HepG2 (cell line): ENCODE data around the gene GALR1. TPM values are rescaled to one million over a fixed set of nuclear protein-coding genes. Genes with fewer than 3 reads are reported as not detected.

ENCODE experiments used
- ATAC-seq: fragments of 200-7000 bp; cut with Tn5 transposase; 3 replicates; pipeline ENCODE4 v1.9.1; 2020; ENCODE audit warnings: mild to moderate bottlenecking, moderate library complexity
- BruUV-seq: library from RNA; stranded (reverse); fragments of 400-500 nt; replicated peaks from 2 replicates; lab custom pipeline; 2021; lab: Mats Ljungman, UMichigan
- CTCF ChIA-PET: fragments of 300-600 bp; formaldehyde crosslinking; extraction: SDS; loops from one replicate; lab custom pipeline; 2021; ENCODE audit warnings: low total read pairs, inconsistent platforms, low intra/inter-chr PET ratio; lab: Yijun Ruan, JAX
- POLR2A ChIA-PET: fragments of 350-600 bp; sonication (Branson Sonifier 250); formaldehyde crosslinking; loops from one replicate; lab custom pipeline; 2020; ENCODE audit warnings: antibody characterized with exemption, inconsistent platforms; lab: Yijun Ruan, JAX
- DNase-seq: peaks from one replicate; pipeline ENCODE4 v3.0.0-alpha.2; 2015; ENCODE audit warnings: low spot score
- FAIRE-seq: peaks from 3 replicates; lab custom pipeline; 2011; peaks lifted over from hg19 to GRCh38; lab: Jason Lieb, UNC
- H2AFZ ChIP-seq: one replicate; pipeline ENCODE4 v1.6.1; 2011; ENCODE audit warnings: low read length, inconsistent platforms
- H3K27ac ChIP-seq: fragments of 300-600 bp; 3 replicates; pipeline ENCODE4 v1.8.0; 2011; ENCODE audit warnings: mixed run types, mild to moderate bottlenecking, mixed read lengths, low read length, inconsistent platforms; ENCODE audit not compliant: insufficient read depth; ENCODE audit errors: extremely low read length
- H3K27me3 ChIP-seq, 2 experiments: fragments of 200-600 bp in 1 of 2; 2 replicates in 1 of 2; 3 replicates in 1 of 2; pipeline versions ENCODE4 v1.6.0 to v1.8.0; 2011; ENCODE audit warnings: low read length in 2 of 2, mild to moderate bottlenecking in 2 of 2, moderate library complexity in 2 of 2, inconsistent platforms in 1 of 2; ENCODE audit not compliant: insufficient read depth in 2 of 2, control insufficient read depth in 1 of 2
- H3K36me3 ChIP-seq, 2 experiments: fragments of 200-600 bp in 1 of 2; replicated peaks in 1 of 2; 2 replicates in 1 of 2; 3 replicates in 1 of 2; pipeline versions ENCODE4 v1.5.1 to v1.8.0; 2011; ENCODE audit warnings: low read length in 2 of 2, inconsistent platforms in 1 of 2; ENCODE audit not compliant: insufficient read depth in 2 of 2, control insufficient read depth in 1 of 2
- H3K4me1 ChIP-seq: 2 replicates; pipeline ENCODE4 v1.5.1; 2012; ENCODE audit warnings: low read length, inconsistent platforms; ENCODE audit not compliant: insufficient read depth
- H3K4me2 ChIP-seq: 2 replicates; pipeline ENCODE4 v1.6.0; 2011; ENCODE audit warnings: low read depth, low read length, inconsistent platforms
- H3K4me3 ChIP-seq, 3 experiments: fragments of 200-600 bp in 1 of 3; sonication (generic), shearing (Covaris generic) in 1 of 3; replicated peaks in 1 of 3; 2 replicates each; pipeline ENCODE4 v1.5.1; 2011 to 2016; ENCODE audit warnings: low read length in 3 of 3, inconsistent platforms in 2 of 3, low read depth in 2 of 3, mild to moderate bottlenecking in 2 of 3, control low read depth in 1 of 3, mixed read lengths in 1 of 3; ENCODE audit not compliant: insufficient read depth in 1 of 3
- H3K79me2 ChIP-seq: one replicate; pipeline ENCODE4 v1.6.1; 2011; ENCODE audit warnings: low read length, inconsistent platforms; ENCODE audit not compliant: insufficient read depth
- H3K9ac ChIP-seq: 2 replicates; pipeline ENCODE4 v1.6.0; 2011; ENCODE audit warnings: mild to moderate bottlenecking, low read depth, low read length, inconsistent platforms; ENCODE audit not compliant: insufficient read depth
- H3K9me3 ChIP-seq: 2 replicates; pipeline ENCODE4 v1.5.1; 2012; ENCODE audit warnings: mild to moderate bottlenecking, low read length
- H4K20me1 ChIP-seq: 2 replicates; pipeline ENCODE4 v1.6.0; 2011; ENCODE audit warnings: inconsistent platforms, mild to moderate bottlenecking, low read length, moderate library complexity; ENCODE audit not compliant: insufficient read depth
- ARID2 ChIP-seq: sonication (generic); formaldehyde crosslinking; IDR thresholded peaks from 2 replicates; pipeline ENCODE4 v1.8.1; 2022; ENCODE audit warnings: mild to moderate bottlenecking, missing genetic modification reagents, borderline replicate concordance
- BATF2 ChIP-seq: sonication (generic); formaldehyde crosslinking; IDR thresholded peaks from 2 replicates; pipeline ENCODE4 v1.8.0; 2022; ENCODE audit warnings: mild to moderate bottlenecking, missing genetic modification reagents, moderate library complexity
- NONO ChIP-seq, 2 experiments: fragments of 450-650 bp in 1 of 2; sonication (generic) in 1 of 2; formaldehyde crosslinking in 1 of 2; IDR thresholded peaks in 1 of 2; conservative IDR thresholded peaks in 1 of 2; 2 replicates each; pipeline versions ENCODE4 v1.6.1 to v1.8.0; 2017 to 2022; ENCODE audit warnings: mild to moderate bottlenecking in 1 of 2, missing genetic modification reagents in 1 of 2, moderate library complexity in 1 of 2
- RFX3 ChIP-seq: IDR thresholded peaks from 2 replicates; pipeline ENCODE4 v1.6.1; 2016; ENCODE audit warnings: missing biosample characterization, missing genetic modification reagents
- SMARCE1 ChIP-seq: fragments of 450-650 bp; IDR thresholded peaks from 2 replicates; pipeline ENCODE4 v1.6.1; 2017; ENCODE audit warnings: borderline replicate concordance
- SMC3 ChIP-seq: IDR thresholded peaks from 2 replicates; pipeline ENCODE4 v1.6.1; 2011; ENCODE audit warnings: low read length, improper control_type of control experiment
- ZC3H13 ChIP-seq: sonication (generic); formaldehyde crosslinking; IDR thresholded peaks from 2 replicates; pipeline ENCODE4 v1.8.1; 2023; ENCODE audit warnings: mild to moderate bottlenecking, missing genetic modification reagents, moderate library complexity
- ZNF432 ChIP-seq: sonication (generic); formaldehyde crosslinking; IDR thresholded peaks from 2 replicates; pipeline ENCODE4 v1.5.0; 2020; ENCODE audit warnings: missing genetic modification reagents, mild to moderate bottlenecking, borderline replicate concordance
- ZNF652 ChIP-seq: IDR thresholded peaks from 2 replicates; pipeline ENCODE4 v1.6.1; 2016; ENCODE audit warnings: low read depth, borderline replicate concordance
- WGBS: methylation state at CpG from one replicate; pipeline ENCODE4 v1.1.6; 2017; ENCODE audit warnings: low lambda C conversion rate; 5-methylcytosine and 5-hydroxymethylcytosine counted together
- in situ Hi-C: cut with HindIII; loops from 2 replicates; pipeline ENCODE4 v1.10.0; 2017; ENCODE audit warnings: low pct_unique_long_range_greater_than_20kb; ENCODE audit not compliant: extremely low pct_ligation_motif_present
- intact Hi-C: fragments of 100-400 bp; cut with micrococcal nuclease; formaldehyde crosslinking; loops from one replicate; pipeline ENCODE4 v1.10.0; 2022; ENCODE audit not compliant: unreplicated experiment
- polyA plus RNA-seq, 8 experiments: library from polyadenylated mRNA; depleted of rRNA in 3 of 8; stranded (reverse) in 7 of 8; unstranded in 1 of 8; fragments of >200 nt; fragmentation: Illumina TruSeq in 4 of 8; extraction: Trizol in 4 of 8; gene quantifications; 2 replicates each; pipeline versions ENCODE4 v1.2.1 to v1.2.3, GENCODE V29; 2011 to 2016; ENCODE audit warnings: low read depth in 4 of 8, missing spikeins in 1 of 8, mixed read lengths in 1 of 8; ENCODE audit not compliant: insufficient read depth in 1 of 8
- total RNA-seq, 5 experiments: library from RNA; depleted of rRNA; stranded (reverse); fragments of >200 nt; fragmentation: Illumina TruSeq; extraction: Trizol; gene quantifications; 2 replicates each; pipeline ENCODE4 v1.2.3, GENCODE V29; 2016; ENCODE audit warnings: low read depth in 1 of 5

The GALR1 gene
- total and polyA plus RNA-seq, 2 of the 13 experiments (the other 11 are each of a cell fraction or from before 2014, with no cell fraction given), result not detected

GRCh38 chr18:77298172-77298571 is 48.5 kb downstream of the GALR1 start:
- BruUV-seq, result no TSS peak
- H3K4me3 ChIP-seq, result no peak overlapping the region
- in situ Hi-C loops, result no loop called here
- H3K79me2 ChIP-seq, result no peaks in the 10 kb centered on the region
- TF ChIP-seq BATF2, result no peak
- no peak for TF ChIP-seq ZC3H13
- no peak for TF ChIP-seq NONO (IDR thresholded peaks at IDR 0.05)
- no peak for TF ChIP-seq NONO (CRISPR knock-in tag; conservative IDR thresholded peaks at IDR 0.05)
- TF ChIP-seq, all 625 proteins: peak for 0
- H3K4me1 ChIP-seq, result no peaks in the 10 kb centered on the region
- no peak overlapping the region for H3K9ac ChIP-seq
- intact Hi-C loops, result no loop called here
- ChIA-PET POLR2A (no interaction called here), CTCF (no interaction called here)
- ATAC-seq (no peak), DNase-seq (no peak), FAIRE-seq (no peak)
- H3K4me2 ChIP-seq, result no peak overlapping the region
- WGBS, result 20% methylated on average over 6 of the region's 8 CpGs
- H4K20me1 ChIP-seq, result no peaks in the 10 kb centered on the region
- H3K27ac ChIP-seq, result no peak overlapping the region
- no peak overlapping the region for H2AFZ ChIP-seq
- H3K9me3 ChIP-seq, result no peaks in the 10 kb centered on the region
- H3K36me3 ChIP-seq, result no peaks in the 10 kb centered on the region
- peaks cover 0 to 12% of the 10 kb centered on the region in 2 experiments; a peak in 1 of 5 replicates for H3K27me3 ChIP-seq

- DNase-seq, result no peak
- H3K79me2 ChIP-seq, result no peaks in the 10 kb centered on the region
- no peaks in the 10 kb centered on the region for H3K36me3 ChIP-seq
- H3K4me1 ChIP-seq, result no peaks in the 10 kb centered on the region
- no peak overlapping the region for H3K4me2 ChIP-seq
- no peak for TF ChIP-seq SMC3
- no peak for TF ChIP-seq ZNF432 (CRISPR knock-in tag)
- no peak for TF ChIP-seq SMARCE1
- no peak for TF ChIP-seq ARID2 (CRISPR knock-in tag)
- TF ChIP-seq RFX3, result no peak
- no peak for TF ChIP-seq ZNF652 (CRISPR knock-in tag)
- TF ChIP-seq, all 625 proteins: peak for 0
- Histone ChIP-seq H3K9me3 (no peaks in the 10 kb centered on the region), H2AFZ (no peak overlapping the region), H3K27ac (no peak overlapping the region), H3K4me3 (no peak overlapping the region), H3K9ac (no peak overlapping the region), H4K20me1 (no peaks in the 10 kb centered on the region), H3K27me3 (peaks cover 0 to 12% of the 10 kb centered on the region in 2 experiments; a peak in 1 of 5 replicates)
- intact Hi-C loops, result no loop called here
- FAIRE-seq, result no peak
- no peak for ATAC-seq
- in situ Hi-C loops, result no loop called here
- WGBS, result 27% methylated on average over 4 of the region's 6 CpGs
- ChIA-PET POLR2A (no interaction called here), CTCF (no interaction called here)
- no TSS peak for BruUV-seq
Measured at GRCh38 chr18:77299706-77300105, 50.1 kb downstream of the GALR1 start.
